ENCODE results near the gene DMRT1. TPM values are rescaled to one million over a fixed set of nuclear protein-coding genes. Genes with fewer than 3 reads are reported as not detected.

The DMRT1 gene
- total RNA-seq, 1 experiment from 2014 or later, result 0.47 TPM

DNA sequence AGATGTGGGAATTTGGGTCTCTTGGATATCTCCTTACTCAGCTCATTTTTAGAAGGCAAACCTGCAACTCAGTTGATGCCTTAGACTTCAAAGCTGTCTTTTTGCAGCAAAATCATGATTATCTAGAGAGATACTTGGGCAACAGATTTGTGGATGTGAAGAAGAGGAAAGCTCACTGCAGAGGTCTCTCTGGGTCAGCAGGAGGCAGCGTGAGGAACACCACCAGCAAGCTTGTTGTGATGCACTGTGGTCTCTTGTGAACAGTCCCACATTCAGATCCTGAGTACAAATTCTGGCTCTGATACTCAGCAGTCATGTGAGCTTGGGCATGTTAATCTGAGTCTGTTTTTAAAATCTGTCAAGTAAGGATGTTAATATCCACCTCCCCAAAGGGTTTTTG lies 108.6 kb downstream of the DMRT1 start:
- no peaks in the 10 kb centered on the region for H3K79me2 ChIP-seq (ENCODE audit: insufficient read depth, low read length)
- no peak overlapping the region for H3K4me2 ChIP-seq (ENCODE audit: low read length)
- no peaks in the 10 kb centered on the region for H3K9me3 ChIP-seq (ENCODE audit: control insufficient read depth in 1 of 2, insufficient read depth in 1 of 2, low read depth in 1 of 2, low read length in 2 of 2)
- H3K27me3 ChIP-seq (ENCODE audit: insufficient read depth, low read length), result 0 out of 2 replicates have a peak, but pooled peaks cover 7% of the 10 kb centered on the region
- no peaks in the 10 kb centered on the region for H3K36me3 ChIP-seq (ENCODE audit: control insufficient read depth in 1 of 2, insufficient read depth in 2 of 2, low read length in 2 of 2)
- DNase-seq (ENCODE audit: low read depth, low spot score), result no peak
- ChIA-PET CTCF (interaction anchor here (0.7 kb wide), 1 partner anchor 8 kb away, joined by 3 read pairs; no protein-coding TSS in a partner anchor), POLR2A (interaction anchor here (1.1 kb wide), 1 partner anchor 21 kb away, joined by 3 read pairs; no protein-coding TSS in a partner anchor), RAD21 (ENCODE audit: low non-redundant PET in 1 of 2, low total read pairs in 2 of 2, uncharacterized antibody in 2 of 2, unreplicated experiment in 2 of 2) (no interaction called here)
- H3K9me2 ChIP-seq (ENCODE audit: insufficient read depth), result no peaks in the 10 kb centered on the region
- H3K27ac ChIP-seq (ENCODE audit: low read depth, low read length), result no peak overlapping the region
- no peak overlapping the region for H2AFZ ChIP-seq (ENCODE audit: low read depth, low read length, poor library complexity, severe bottlenecking)
- no TSS peak for BruUV-seq (replicated peaks)
- intact Hi-C loops (cut with micrococcal nuclease), result no loop called here
- ATAC-seq, result no peak
- H3K4me3 ChIP-seq (replicated peaks in 1 of 2; ENCODE audit: low read depth in 1 of 2, low read length in 2 of 2), result no peak overlapping the region
- no peaks in the 10 kb centered on the region for H4K20me1 ChIP-seq (ENCODE audit: insufficient read depth)
- no peak for TF ChIP-seq FOSL1 (IDR thresholded peaks at IDR 0.05; ENCODE audit: low read depth)
- H3K9ac ChIP-seq (ENCODE audit: low read length), result no peak overlapping the region
- no peaks in the 10 kb centered on the region for H3K4me1 ChIP-seq (ENCODE audit: control insufficient read depth in 1 of 2, insufficient read depth in 2 of 2, low read length in 2 of 2)

DNA sequence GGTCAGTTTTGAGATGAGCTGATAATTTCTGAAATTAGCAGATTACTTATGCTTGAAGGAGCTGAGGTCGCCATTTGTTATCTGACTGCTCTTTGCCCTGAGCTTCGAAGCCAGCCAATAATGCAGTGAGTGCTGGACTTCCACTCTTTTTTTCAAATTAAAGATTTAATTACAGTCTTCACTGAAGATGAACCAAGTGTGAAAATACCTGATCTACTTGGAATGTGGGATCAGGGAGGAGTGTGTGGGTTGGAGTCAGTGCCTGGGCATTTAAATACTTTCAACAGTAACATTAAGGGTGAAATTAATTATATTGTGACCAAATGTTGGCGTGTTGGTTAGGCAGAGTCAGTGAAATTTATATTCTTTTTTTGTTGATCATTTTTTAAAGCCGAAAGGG lies 111.0 kb downstream of the DMRT1 start:
- Histone ChIP-seq H2AFZ (ENCODE audit: low read depth, low read length, poor library complexity, severe bottlenecking) (no peak overlapping the region), H3K79me2 (ENCODE audit: insufficient read depth, low read length) (no peaks in the 10 kb centered on the region), H3K4me1 (ENCODE audit: control insufficient read depth in 1 of 2, insufficient read depth in 2 of 2, low read length in 2 of 2) (no peaks in the 10 kb centered on the region), H3K27ac (ENCODE audit: low read depth, low read length) (no peak overlapping the region), H3K9ac (ENCODE audit: low read length) (no peak overlapping the region), H3K36me3 (ENCODE audit: control insufficient read depth in 1 of 2, insufficient read depth in 2 of 2, low read length in 2 of 2) (no peaks in the 10 kb centered on the region), H4K20me1 (ENCODE audit: insufficient read depth) (no peaks in the 10 kb centered on the region), H3K4me2 (ENCODE audit: low read length) (no peak overlapping the region), H3K4me3 (replicated peaks in 1 of 2; ENCODE audit: low read depth in 1 of 2, low read length in 2 of 2) (no peak overlapping the region), H3K9me2 (ENCODE audit: insufficient read depth) (no peaks in the 10 kb centered on the region), H3K27me3 (ENCODE audit: insufficient read depth, low read length) (0 out of 2 replicates have a peak, but pooled peaks cover 7% of the 10 kb centered on the region), H3K9me3 (ENCODE audit: control insufficient read depth in 1 of 2, insufficient read depth in 1 of 2, low read depth in 1 of 2, low read length in 2 of 2) (no peaks in the 10 kb centered on the region)
- intact Hi-C loops (cut with micrococcal nuclease), result no loop called here
- ATAC-seq (no peak), DNase-seq (ENCODE audit: low read depth, low spot score) (no peak)
- RAD21 ChIA-PET (ENCODE audit: low non-redundant PET in 1 of 2, low total read pairs in 2 of 2, uncharacterized antibody in 2 of 2, unreplicated experiment in 2 of 2), result no interaction called here
- CTCF ChIA-PET, result interaction anchor here (1.2 kb wide), 1 partner anchor 24 kb away, joined by 4 read pairs; no protein-coding TSS in a partner anchor
- POLR2A ChIA-PET, result no interaction called here
- BruUV-seq (replicated peaks), result no TSS peak
- TF ChIP-seq YY1 (IDR thresholded peaks at IDR 0.05; ENCODE audit: extremely low read depth, insufficient replicate concordance, low read depth, low read length) (no peak), ZNF274 (IDR thresholded peaks at IDR 0.05; ENCODE audit: low read depth, low read length) (no peak), TCF7L2 (IDR thresholded peaks at IDR 0.05; ENCODE audit: borderline replicate concordance, extremely low read depth, insufficient read depth, insufficient read length) (no peak), JUND (IDR thresholded peaks at IDR 0.05) (no peak), FOSL1 (IDR thresholded peaks at IDR 0.05; ENCODE audit: low read depth) (no peak), EGR1 (IDR thresholded peaks at IDR 0.05; ENCODE audit: low read depth) (no peak), RAD21 (IDR thresholded peaks at IDR 0.05; ENCODE audit: low read depth) (no peak), ZFX (IDR thresholded peaks at IDR 0.05) (no peak), EZH2 (IDR thresholded peaks at IDR 0.05) (no peak), SRF (IDR thresholded peaks at IDR 0.05; ENCODE audit: low read depth) (no peak), CBX3 (IDR thresholded peaks at IDR 0.05; ENCODE audit: low read depth) (no peak), EZH2phosphoT487 (IDR thresholded peaks at IDR 0.05; ENCODE audit: borderline replicate concordance) (no peak), POLR2A (IDR thresholded peaks at IDR 0.05; ENCODE audit: borderline replicate concordance, extremely low read depth, insufficient read depth, insufficient read length) (no peak)
- TF ChIP-seq, protein P1, sequence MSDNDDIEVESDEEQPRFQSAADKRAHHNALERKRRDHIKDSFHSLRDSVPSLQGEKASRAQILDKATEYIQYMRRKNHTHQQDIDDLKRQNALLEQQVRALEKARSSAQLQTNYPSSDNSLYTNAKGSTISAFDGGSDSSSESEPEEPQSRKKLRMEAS (IDR thresholded peaks at IDR 0.05), result no peak
- TF ChIP-seq, protein P2, sequence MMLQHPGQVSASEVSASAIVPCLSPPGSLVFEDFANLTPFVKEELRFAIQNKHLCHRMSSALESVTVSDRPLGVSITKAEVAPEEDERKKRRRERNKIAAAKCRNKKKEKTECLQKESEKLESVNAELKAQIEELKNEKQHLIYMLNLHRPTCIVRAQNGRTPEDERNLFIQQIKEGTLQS (IDR thresholded peaks at IDR 0.05), result no peak
- TF ChIP-seq, protein P3, sequence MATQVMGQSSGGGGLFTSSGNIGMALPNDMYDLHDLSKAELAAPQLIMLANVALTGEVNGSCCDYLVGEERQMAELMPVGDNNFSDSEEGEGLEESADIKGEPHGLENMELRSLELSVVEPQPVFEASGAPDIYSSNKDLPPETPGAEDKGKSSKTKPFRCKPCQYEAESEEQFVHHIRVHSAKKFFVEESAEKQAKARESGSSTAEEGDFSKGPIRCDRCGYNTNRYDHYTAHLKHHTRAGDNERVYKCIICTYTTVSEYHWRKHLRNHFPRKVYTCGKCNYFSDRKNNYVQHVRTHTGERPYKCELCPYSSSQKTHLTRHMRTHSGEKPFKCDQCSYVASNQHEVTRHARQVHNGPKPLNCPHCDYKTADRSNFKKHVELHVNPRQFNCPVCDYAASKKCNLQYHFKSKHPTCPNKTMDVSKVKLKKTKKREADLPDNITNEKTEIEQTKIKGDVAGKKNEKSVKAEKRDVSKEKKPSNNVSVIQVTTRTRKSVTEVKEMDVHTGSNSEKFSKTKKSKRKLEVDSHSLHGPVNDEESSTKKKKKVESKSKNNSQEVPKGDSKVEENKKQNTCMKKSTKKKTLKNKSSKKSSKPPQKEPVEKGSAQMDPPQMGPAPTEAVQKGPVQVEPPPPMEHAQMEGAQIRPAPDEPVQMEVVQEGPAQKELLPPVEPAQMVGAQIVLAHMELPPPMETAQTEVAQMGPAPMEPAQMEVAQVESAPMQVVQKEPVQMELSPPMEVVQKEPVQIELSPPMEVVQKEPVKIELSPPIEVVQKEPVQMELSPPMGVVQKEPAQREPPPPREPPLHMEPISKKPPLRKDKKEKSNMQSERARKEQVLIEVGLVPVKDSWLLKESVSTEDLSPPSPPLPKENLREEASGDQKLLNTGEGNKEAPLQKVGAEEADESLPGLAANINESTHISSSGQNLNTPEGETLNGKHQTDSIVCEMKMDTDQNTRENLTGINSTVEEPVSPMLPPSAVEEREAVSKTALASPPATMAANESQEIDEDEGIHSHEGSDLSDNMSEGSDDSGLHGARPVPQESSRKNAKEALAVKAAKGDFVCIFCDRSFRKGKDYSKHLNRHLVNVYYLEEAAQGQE (IDR thresholded peaks at IDR 0.05; ENCODE audit: low read depth), result no peak
